Prostate gland (tissue), 2 donors: ENCODE measurements around the gene RBM5. TPM values are rescaled to one million over a fixed set of nuclear protein-coding genes. Genes with fewer than 3 reads are reported as not detected.
"Not testable (repeated sequence)": the region's sequence is repeated elsewhere in the genome, so short reads cannot be mapped to it uniquely, and the experiment has no call there.

Experiments
- DNase-seq: peaks from one replicate; pipeline ENCODE4 v3.0.0-alpha.2; 2019; ENCODE audit warnings: low spot score
- H3K27ac ChIP-seq, 2 donors: fragments of 200-600 bp; sonication (generic); 2 replicates each; pipeline ENCODE4 v1.5.1; 2017 to 2019
- H3K27me3 ChIP-seq: fragments of 200-600 bp; sonication (generic); replicated peaks from 2 replicates; pipeline ENCODE4 v1.5.1; 2019; ENCODE audit not compliant: insufficient read depth
- H3K36me3 ChIP-seq, 2 donors: fragments of 200-600 bp; sonication (generic); 1 replicate in 1 of 2; 2 replicates in 1 of 2; pipeline versions ENCODE4 v1.5.1 to v1.8.1; 2017 to 2019
- H3K4me1 ChIP-seq: fragments of 200-600 bp; sonication (generic); replicated peaks from 2 replicates; pipeline ENCODE4 v1.5.1; 2019
- H3K4me3 ChIP-seq, 2 donors: fragments of 200-600 bp; sonication (generic); 2 replicates each; pipeline ENCODE4 v1.5.1; 2017 to 2019
- H3K9me3 ChIP-seq: fragments of 200-600 bp; sonication (generic); 2 replicates; pipeline ENCODE4 v1.5.1; 2017
- CTCF ChIP-seq, 4 experiments: fragments of 200-600 bp in 2 of 4; fragments of 450-650 bp in 2 of 4; sonication (generic) in 2 of 4; IDR thresholded peaks; 1 replicate in 3 of 4; 2 replicates in 1 of 4; pipeline ENCODE4 v1.5.1; 2016 to 2019; ENCODE audit warnings: antibody characterized with exemption in 4 of 4, mild to moderate bottlenecking in 2 of 4, moderate library complexity in 2 of 4
- POLR2A ChIP-seq: fragments of 450-650 bp; IDR thresholded peaks from one replicate; pipeline ENCODE4 v1.6.1; 2016; ENCODE audit warnings: antibody characterized with exemption, mild to moderate bottlenecking
- POLR2AphosphoS5 ChIP-seq: sonication (generic); formaldehyde crosslinking; IDR thresholded peaks from one replicate; pipeline ENCODE4 v1.6.1; 2017; ENCODE audit warnings: antibody characterized with exemption
- WGBS: methylation state at CpG from one replicate; pipeline ENCODE4 v1.1.5; 2018; 5-methylcytosine and 5-hydroxymethylcytosine counted together
- intact Hi-C: fragments of 100-400 bp; cut with DNase I; formaldehyde crosslinking; loops from one replicate; pipeline ENCODE4 v1.14.2; 2022
- total RNA-seq, 2 donors: library from RNA; depleted of rRNA; stranded (reverse); fragments of >200 nt; gene quantifications; one replicate each; pipeline ENCODE4 v1.1.0, GENCODE V29; 2016

Gene RBM5
- total RNA-seq, 2 donors from 2014 or later, result 135 to 260 TPM

GRCh38 chr3:50068134-50068533 lies 20.6 kb upstream of the RBM5 start:
- Histone ChIP-seq H3K27me3 (no peaks in the 10 kb centered on the region), H3K9me3 (no peaks in the 10 kb centered on the region), H3K27ac (no peak overlapping the region), H3K4me3 (no peak overlapping the region), H3K4me1 (no peaks in the 10 kb centered on the region), H3K36me3 (peaks cover 4 to 10% of the 10 kb centered on the region in 2 donors)
- intact Hi-C loops, result no loop called here
- TF ChIP-seq POLR2AphosphoS5, result no peak
- TF ChIP-seq CTCF (IDR thresholded peaks at IDR 0.05), result no peak
- no peak for TF ChIP-seq POLR2A
- WGBS, result 93% methylated on average over 2 of the region's 2 CpGs
- DNase-seq, result no peak

- intact Hi-C loops, result no loop called here
- TF ChIP-seq POLR2AphosphoS5 (no peak), CTCF (IDR thresholded peaks at IDR 0.05) (no peak), POLR2A (no peak)
- Histone ChIP-seq H3K36me3 (no peaks in the 10 kb centered on the region), H3K27ac (no peak overlapping the region), H3K4me1 (no peaks in the 10 kb centered on the region), H3K4me3 (no peak overlapping the region), H3K27me3 (no peaks in the 10 kb centered on the region), H3K9me3 (no peaks in the 10 kb centered on the region)
- 93% methylated on average over 1 of the region's 1 CpG for WGBS
- DNase-seq, result no peak
Measured at GRCh38 chr3:50078091-50078490, 10.6 kb upstream of the RBM5 start.

- Histone ChIP-seq H3K4me3 (no peak overlapping the region), H3K9me3 (no peaks in the 10 kb centered on the region), H3K27me3 (no peaks in the 10 kb centered on the region), H3K36me3 (no peaks in the 10 kb centered on the region), H3K4me1 (no peaks in the 10 kb centered on the region), H3K27ac (no peak overlapping the region)
- WGBS, result 50% methylated on average over 1 of the region's 1 CpG
- intact Hi-C loops, result no loop called here
- no peak for DNase-seq
- no peak for TF ChIP-seq POLR2AphosphoS5
- TF ChIP-seq POLR2A, result no peak
- no peak for TF ChIP-seq CTCF (IDR thresholded peaks at IDR 0.05)
Measured at GRCh38 chr3:50078622-50079021, 10.1 kb upstream of the RBM5 start.

GRCh38 chr3:50084951-50085350 lies 3.8 kb upstream of the RBM5 start:
- H3K27me3 ChIP-seq, H3K27ac ChIP-seq, H3K9me3 ChIP-seq, intact Hi-C loops, H3K4me1 ChIP-seq, DNase-seq, H3K4me3 ChIP-seq, H3K36me3 ChIP-seq: not testable (repeated sequence)
- no CpG with 5 or more reads among the region's 33 CpGs for WGBS

GRCh38 chr3:50089609-50089945 lies 858 bp downstream of the RBM5 start:
- intact Hi-C loops, result no loop called here
- peak overlapping the region; percentile 96 to 97 for H3K27ac ChIP-seq
- H3K4me1 ChIP-seq, result peaks cover 6% of the 10 kb centered on the region
- peaks cover 0 to 13% of the 10 kb centered on the region in 2 donors for H3K36me3 ChIP-seq
- H3K27me3 ChIP-seq, result no peaks in the 10 kb centered on the region
- TF ChIP-seq CTCF (IDR thresholded peaks at IDR 0.05) (no peak), POLR2A (no peak), POLR2AphosphoS5 (no peak)
- no peaks in the 10 kb centered on the region for H3K9me3 ChIP-seq
- WGBS, result under 1% methylated on average over 16 of the region's 16 CpGs
- DNase-seq, result no peak
- peak overlapping the region; percentile 93 for H3K4me3 ChIP-seq
